Hindlimb muscle (tissue), 1 donor: ENCODE results near the gene GLG1. TPM values are rescaled to one million over a fixed set of nuclear protein-coding genes. Genes with fewer than 3 reads are reported as not detected.
"Not testable (repeated sequence)": the region's sequence is repeated elsewhere in the genome, so short reads cannot be mapped to it uniquely, and the experiment has no call there.

Experiments used
- DNase-seq: peaks from one replicate; pipeline ENCODE4 v3.0.0-alpha.2; 2013
- polyA plus RNA-seq: library from polyadenylated mRNA; unstranded; fragments of 120-200 nt; gene quantifications from one replicate; pipeline ENCODE4 v1.2.1, GENCODE V29; 2013; ENCODE audit not compliant: insufficient read length

GLG1 gene
- polyA plus RNA-seq, 1 donor: 121 TPM

GRCh38 chr16:74524926-74525325 is 82.0 kb downstream of the GLG1 start:
- no peak for DNase-seq

GRCh38 chr16:74524117-74524516 is 82.8 kb downstream of the GLG1 start:
- no peak for DNase-seq

- not testable (repeated sequence) for DNase-seq
These were observed 83.2 kb downstream of the GLG1 start for GRCh38 chr16:74523706-74524105.

DNA sequence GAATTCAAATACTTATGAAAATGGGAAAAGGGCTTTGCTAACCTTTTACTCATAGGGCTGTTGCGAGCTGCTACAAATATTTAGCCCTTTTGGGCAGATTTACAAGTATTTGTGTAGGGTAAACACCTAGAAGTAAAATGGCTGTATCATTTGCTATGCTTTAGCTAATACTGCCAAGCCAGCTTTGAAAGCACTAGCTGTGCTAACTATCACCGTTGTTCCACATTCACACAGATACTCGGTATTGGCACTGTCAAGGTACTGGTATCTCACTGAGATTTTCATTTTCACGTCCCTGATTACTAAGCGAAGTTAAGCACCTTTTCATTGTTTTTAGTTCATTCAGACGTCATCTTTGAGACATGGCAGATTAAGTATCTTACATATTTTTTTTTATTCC is 84.8 kb downstream of the GLG1 start:
- no peak for DNase-seq

DNA sequence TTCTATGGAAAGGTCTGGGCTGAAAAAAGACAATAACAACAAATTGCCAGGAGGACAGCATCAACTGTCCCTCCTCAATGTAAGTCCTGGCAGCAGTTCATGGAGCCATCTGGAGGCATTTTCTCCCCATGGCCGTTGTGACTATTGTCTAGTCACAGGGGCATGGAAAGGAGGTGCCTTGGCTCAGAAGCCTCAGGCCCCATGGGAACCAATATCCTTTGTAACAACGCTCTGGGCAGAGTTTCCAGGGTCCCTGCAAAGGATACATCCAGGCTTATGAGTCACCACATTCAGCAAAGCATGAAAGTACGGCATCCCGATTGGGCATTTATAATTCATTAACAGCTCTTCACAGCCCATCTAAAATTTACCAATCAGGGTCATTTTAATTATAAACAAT is 85.2 kb downstream of the GLG1 start:
- DNase-seq: no peak

DNA sequence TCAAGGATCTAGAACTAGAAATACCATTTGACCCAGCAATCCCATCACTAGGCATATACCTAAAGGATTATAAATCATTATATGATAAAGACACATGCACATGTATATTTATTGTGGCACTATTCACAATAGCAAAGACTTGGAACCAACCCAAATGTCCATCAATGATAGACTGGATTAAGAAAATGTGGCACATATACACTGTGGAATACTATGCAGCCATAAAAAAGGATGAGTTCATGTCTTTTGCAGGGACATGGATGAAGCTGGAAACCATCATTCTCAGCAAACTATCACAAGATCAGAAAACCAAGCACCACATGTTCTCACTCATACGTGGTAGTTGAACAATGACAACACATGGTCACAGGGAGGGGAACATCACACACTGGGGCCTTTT is 88.0 kb downstream of the GLG1 start:
- DNase-seq: not testable (repeated sequence)

GRCh38 chr16:74511961-74512360 is 95.0 kb downstream of the GLG1 start:
- no peak for DNase-seq

DNA sequence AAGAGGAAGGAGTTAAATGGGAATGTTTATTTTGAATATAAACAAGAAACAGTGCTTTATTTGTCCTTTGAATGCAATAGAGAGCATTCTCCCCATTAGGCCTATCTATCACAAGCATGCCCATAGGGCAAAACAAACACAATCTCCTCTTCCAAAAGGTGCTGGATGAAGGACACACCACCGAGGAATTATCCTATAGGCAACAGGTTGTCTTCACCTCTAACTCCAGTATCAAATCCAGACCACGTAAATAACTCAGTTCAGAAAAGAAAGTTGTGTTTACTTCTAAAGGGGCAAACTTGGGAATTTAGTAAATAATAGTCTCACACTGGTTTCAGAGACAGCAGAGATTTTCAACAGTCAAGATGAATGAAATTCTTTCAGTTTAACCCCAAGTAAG is 101.9 kb downstream of the GLG1 start:
- DNase-seq: no peak

DNA sequence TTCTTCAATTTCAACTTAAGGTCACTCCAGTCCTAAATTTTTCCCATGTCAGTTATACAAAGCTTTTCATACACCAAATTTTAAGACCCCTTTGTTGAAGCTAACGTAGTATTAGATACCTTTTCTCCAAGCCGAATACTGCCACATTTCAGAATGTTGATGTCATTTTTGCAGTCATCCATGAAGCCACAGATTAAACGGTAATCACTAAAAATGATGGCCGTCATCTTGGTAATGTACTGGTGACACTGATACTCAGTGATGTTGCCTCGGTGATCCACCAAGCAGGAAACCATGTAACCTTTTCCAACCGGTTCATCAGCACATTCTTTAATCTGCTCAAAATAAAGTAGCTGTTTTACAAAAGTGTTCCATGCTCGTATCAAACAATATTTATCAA is 103.5 kb downstream of the GLG1 start:
- DNase-seq: no peak

DNA sequence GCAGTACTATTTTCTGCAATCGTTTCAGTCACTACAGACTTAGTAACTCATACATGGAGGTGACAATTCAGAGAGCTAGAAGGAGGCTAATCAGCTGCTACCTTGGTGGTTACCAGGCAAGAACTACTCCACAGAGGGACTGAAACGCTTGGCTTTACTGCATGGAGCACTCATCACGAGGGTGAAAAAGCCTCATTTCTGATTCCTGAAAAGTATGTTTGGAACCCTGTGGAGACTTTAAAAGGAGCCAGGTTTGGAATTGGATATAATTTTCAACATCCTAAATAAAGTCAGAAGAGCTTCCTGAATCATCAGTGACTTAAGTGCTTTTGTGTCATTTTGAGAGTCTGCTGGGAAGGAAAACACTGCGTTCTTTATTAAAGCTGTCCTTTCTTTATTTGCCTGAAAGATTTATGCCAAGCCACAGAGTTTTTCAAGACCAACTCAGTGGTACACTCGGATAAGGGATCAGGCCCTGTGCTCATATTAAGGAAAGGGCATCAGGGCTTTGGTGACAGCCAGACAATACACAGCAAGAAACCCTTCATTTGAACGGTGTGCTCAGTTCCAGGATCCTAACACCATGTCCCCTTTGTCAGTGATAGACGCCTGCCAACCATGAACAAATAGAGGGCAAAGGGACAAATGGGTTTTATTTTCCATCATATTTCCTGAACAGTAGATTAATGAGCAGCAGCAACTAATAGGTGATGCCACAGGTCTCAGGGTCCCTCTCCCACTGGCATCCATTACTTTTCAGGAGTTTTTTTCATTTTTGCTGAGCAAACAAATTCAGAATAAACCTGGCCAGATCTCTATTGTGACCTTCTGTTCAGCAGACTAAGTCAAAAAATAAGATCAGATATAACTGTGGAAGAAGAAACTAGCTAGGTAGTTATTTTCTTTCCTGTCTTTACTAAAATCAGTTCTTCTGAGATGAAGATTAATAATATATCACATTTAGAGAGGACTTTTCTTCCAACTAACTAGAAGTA is 105.1 kb downstream of the GLG1 start:
- DNase-seq: no peak

- DNase-seq: no peak
These were observed 106.0 kb downstream of the GLG1 start for GRCh38 chr16:74500907-74501306.

- no peak for DNase-seq
These were observed 107.8 kb downstream of the GLG1 start for GRCh38 chr16:74499114-74499513.

GRCh38 chr16:74497761-74498160 is 109.2 kb downstream of the GLG1 start:
- no peak for DNase-seq

- DNase-seq: no peak
These were observed 110.9 kb downstream of the GLG1 start for GRCh38 chr16:74496054-74496453.

DNA sequence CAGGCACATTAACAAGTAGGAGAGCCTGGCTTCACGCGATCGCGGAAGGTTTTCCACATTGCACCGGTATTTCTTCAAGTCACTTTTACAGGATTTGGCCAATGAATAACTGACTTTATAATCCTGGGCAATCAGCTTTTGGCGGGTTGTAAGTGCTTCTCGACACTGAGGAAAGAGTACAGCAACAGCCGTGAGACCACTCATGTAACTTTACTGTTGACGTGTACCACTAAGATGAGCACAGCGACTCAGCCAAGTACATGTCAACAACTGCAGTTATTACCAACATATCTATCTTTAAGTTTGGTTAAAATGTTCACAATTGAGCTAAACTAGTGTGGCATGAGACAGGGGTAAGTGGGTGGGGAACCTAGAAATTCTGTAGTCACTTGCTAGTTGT is 113.9 kb downstream of the GLG1 start:
- no peak for DNase-seq

- no peak for DNase-seq
These were observed 119.0 kb downstream of the GLG1 start for GRCh38 chr16:74487634-74488495.

- DNase-seq: no peak
These were observed 121.0 kb downstream of the GLG1 start for GRCh38 chr16:74485916-74486315.

DNA sequence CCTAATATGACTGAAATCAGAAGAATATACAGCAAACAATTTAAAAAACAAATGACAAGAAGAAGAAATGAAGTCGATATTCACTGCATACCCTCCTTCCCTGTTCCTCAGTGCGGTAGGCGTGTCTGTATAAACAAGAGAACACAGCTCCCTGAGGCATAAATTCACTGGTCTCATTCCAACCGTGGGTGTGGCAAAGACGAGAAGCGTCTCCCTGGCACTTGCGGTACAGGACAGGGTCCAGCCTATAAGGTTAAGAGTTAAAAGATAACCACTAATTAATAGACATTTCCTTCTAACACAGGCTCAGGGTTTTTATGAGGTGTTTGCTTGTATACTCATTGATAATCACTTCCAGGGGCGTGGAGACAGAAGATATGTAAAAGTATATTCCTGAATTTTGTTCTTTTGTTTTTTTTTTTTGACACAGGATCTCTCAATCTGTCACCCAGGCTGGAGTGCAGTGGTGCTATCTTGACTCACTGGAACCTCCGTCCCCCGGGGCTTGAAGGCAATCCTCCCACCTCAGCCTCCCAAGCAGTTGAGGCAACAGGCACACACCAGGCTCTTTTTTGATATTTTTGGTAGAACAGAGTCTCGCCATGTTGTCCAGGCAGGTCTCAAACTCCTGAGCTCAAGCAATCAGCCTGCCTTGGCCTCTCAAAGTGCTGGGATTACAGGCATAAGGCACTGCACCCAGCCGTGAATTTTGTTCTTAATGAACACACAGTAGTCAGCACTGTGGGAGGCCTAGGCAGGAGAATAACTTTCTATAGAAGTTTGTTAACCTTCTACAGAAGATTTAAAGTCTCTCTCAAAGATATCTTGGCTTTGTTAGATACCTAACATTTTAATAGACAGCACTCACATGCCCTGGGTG is 126.5 kb downstream of the GLG1 start:
- no peak for DNase-seq

DNA sequence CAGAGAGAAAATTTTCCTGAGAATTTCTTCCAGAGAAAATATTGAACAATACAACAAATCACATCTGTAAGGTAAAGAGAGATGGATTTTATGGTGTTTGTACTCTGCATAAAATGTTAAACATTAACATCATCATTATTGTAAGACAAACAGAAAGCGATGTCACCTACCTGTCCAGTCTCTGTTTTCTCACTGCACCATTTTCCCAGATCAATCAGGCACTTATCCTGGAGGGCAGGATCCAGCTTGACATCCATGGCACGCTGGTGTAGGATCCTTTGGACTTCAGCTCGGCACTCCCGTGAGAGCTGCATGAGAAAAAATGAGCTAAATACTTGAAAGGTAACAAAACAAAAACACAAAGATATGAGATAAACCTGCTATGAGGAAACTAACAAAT is 129.7 kb downstream of the GLG1 start:
- DNase-seq: no peak

GRCh38 chr16:74474416-74474815 is 132.5 kb downstream of the GLG1 start:
- no peak for DNase-seq

- DNase-seq: no peak
These were observed 134.4 kb downstream of the GLG1 start for GRCh38 chr16:74472540-74472939.

- no peak for DNase-seq
These were observed 134.9 kb downstream of the GLG1 start for GRCh38 chr16:74472010-74472409.
